Neural cell (in vitro differentiated cells): ENCODE results near the gene MARS1. TPM values are rescaled to one million over a fixed set of nuclear protein-coding genes. Genes with fewer than 3 reads are reported as not detected.

ENCODE experiments used
- H2AFZ ChIP-seq: fragments of 200-600, 300-800 bp; sonication (generic), shearing (Covaris generic); 2 replicates; pipeline ENCODE4 v1.6.0; 2014; ENCODE audit warnings: low read depth, mild to moderate bottlenecking, antibody characterized with exemption, low read length, moderate library complexity
- H3F3A ChIP-seq: fragments of 200-600 bp; shearing (Covaris generic); 2 replicates; pipeline ENCODE4 v1.6.1; 2016; ENCODE audit warnings: mild to moderate bottlenecking, moderate library complexity, mixed read lengths, antibody characterized with exemption, low read length; ENCODE audit not compliant: insufficient read depth, poor library complexity, severe bottlenecking
- H3K27ac ChIP-seq: fragments of 200-600, 300-800 bp; sonication (generic), shearing (Covaris generic); 2 replicates; pipeline ENCODE4 v1.5.1; 2014; ENCODE audit warnings: mild to moderate bottlenecking, low read length, moderate library complexity
- H3K27me3 ChIP-seq: fragments of 300-800, 200-600 bp; sonication (generic), shearing (Covaris generic); 2 replicates; pipeline ENCODE4 v1.6.0; 2014; ENCODE audit warnings: mild to moderate bottlenecking, low read depth, low read length, moderate library complexity; ENCODE audit not compliant: insufficient read depth
- H3K36me3 ChIP-seq: fragments of 300-800, 200-600 bp; sonication (generic), shearing (Covaris generic); 2 replicates; pipeline ENCODE4 v1.5.1; 2014; ENCODE audit warnings: mild to moderate bottlenecking, antibody characterized with exemption, low read length, moderate library complexity; ENCODE audit not compliant: insufficient read depth
- H3K4me2 ChIP-seq: fragments of 300-800, 200-600 bp; sonication (generic), shearing (Covaris generic); 2 replicates; pipeline ENCODE4 v1.6.0; 2014; ENCODE audit warnings: mild to moderate bottlenecking, low read length
- H3K4me3 ChIP-seq: fragments of 300-800, 200-600 bp; sonication (generic), shearing (Covaris generic); 2 replicates; pipeline ENCODE4 v1.5.1; 2014; ENCODE audit warnings: mild to moderate bottlenecking, low read length, moderate library complexity
- H3K79me2 ChIP-seq: fragments of 200-600 bp; shearing (Covaris generic); replicated peaks from 2 replicates; pipeline ENCODE4 v1.6.0; 2014; ENCODE audit warnings: mild to moderate bottlenecking, low read length, moderate library complexity; ENCODE audit not compliant: insufficient read depth
- H3K9ac ChIP-seq: fragments of 300-800, 200-600 bp; sonication (generic), shearing (Covaris generic); 2 replicates; pipeline ENCODE4 v1.6.1; 2016; ENCODE audit warnings: mild to moderate bottlenecking, low read length, mixed read lengths
- H3K9me2 ChIP-seq: fragments of 200-600 bp; shearing (Covaris generic); 2 replicates; pipeline ENCODE4 v1.6.1; 2016; ENCODE audit warnings: mild to moderate bottlenecking, low read length, mixed read lengths; ENCODE audit not compliant: insufficient read depth
- H3K9me3 ChIP-seq: fragments of 200-600, 300-800 bp; sonication (generic), shearing (Covaris generic); 2 replicates; pipeline ENCODE4 v1.6.1; 2016; ENCODE audit warnings: mild to moderate bottlenecking, mixed run types, low read length, moderate library complexity, mixed read lengths
- H4K20me1 ChIP-seq: fragments of 200-600 bp; shearing (Covaris generic); 2 replicates; pipeline ENCODE4 v1.6.1; 2016; ENCODE audit warnings: mild to moderate bottlenecking, mixed run types; ENCODE audit not compliant: insufficient read depth
- EP300 ChIP-seq: fragments of 450-650 bp; conservative IDR thresholded peaks from 2 replicates; pipeline ENCODE4 v1.6.1; 2014; ENCODE audit warnings: antibody characterized with exemption, mild to moderate bottlenecking, moderate library complexity; ENCODE audit not compliant: poor library complexity, severe bottlenecking
- EZH2 ChIP-seq: fragments of 200-600, 300-800 bp; shearing (Covaris generic), sonication (generic); IDR thresholded peaks from 2 replicates; pipeline ENCODE4 v1.6.1; 2014; ENCODE audit warnings: antibody characterized with exemption, low read length, borderline replicate concordance, mild to moderate bottlenecking; ENCODE audit not compliant: insufficient read depth, poor library complexity, severe bottlenecking
- MXI1 ChIP-seq: fragments of 450-650 bp; conservative IDR thresholded peaks from 2 replicates; pipeline ENCODE4 v1.6.1; 2014; ENCODE audit warnings: antibody characterized with exemption, mild to moderate bottlenecking; ENCODE audit not compliant: poor library complexity, severe bottlenecking
- POLR2AphosphoS5 ChIP-seq: IDR thresholded peaks from 2 replicates; pipeline ENCODE4 v1.6.1; 2012
- SMC3 ChIP-seq: fragments of 450-650 bp; conservative IDR thresholded peaks from 2 replicates; pipeline ENCODE4 v1.6.1; 2014; ENCODE audit warnings: antibody characterized with exemption, mild to moderate bottlenecking, moderate library complexity; ENCODE audit not compliant: poor library complexity
- TAF1 ChIP-seq: IDR thresholded peaks from 2 replicates; pipeline ENCODE4 v1.6.1; 2012; ENCODE audit warnings: low read depth
- polyA plus RNA-seq: library from polyadenylated mRNA; depleted of rRNA; stranded (reverse); fragments of >200 nt; gene quantifications from 2 replicates; pipeline ENCODE4 v1.2.3, GENCODE V29; 2014
- small RNA-seq, 3 experiments: library from RNA; depleted of rRNA; stranded (forward); fragments of <200 nt; gene quantifications; one replicate each; pipeline ENCODE3, GENCODE V24; 2012
- TF ChIP-seq, protein P1 (sequence below): IDR thresholded peaks from 2 replicates; pipeline ENCODE4 v1.6.1; 2012; ENCODE audit warnings: borderline replicate concordance

The MARS1 gene
- polyA plus RNA-seq, 1 donor from 2014 or later: 321 TPM

DNA sequence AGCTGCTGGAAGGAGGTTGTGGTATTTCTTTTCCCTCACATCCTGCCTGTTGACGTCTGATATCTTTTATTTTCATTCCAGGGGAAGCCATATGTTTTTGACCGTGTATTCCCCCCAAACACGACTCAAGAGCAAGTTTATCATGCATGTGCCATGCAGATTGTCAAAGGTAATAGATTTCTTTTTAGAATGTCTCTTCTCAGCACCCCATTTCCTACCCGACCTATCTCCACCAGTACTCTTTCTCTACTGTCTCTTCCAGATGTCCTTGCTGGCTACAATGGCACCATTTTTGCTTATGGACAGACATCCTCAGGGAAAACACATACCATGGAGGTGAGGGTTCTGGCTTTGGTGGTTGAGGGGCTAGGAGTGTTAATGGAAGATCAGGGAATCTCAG, 75.5 kb downstream of the MARS1 start:
- H3K4me2 ChIP-seq: no peak overlapping the region

GRCh38 chr12:57564178-57564740, 76.4 kb downstream of the MARS1 start:
- no peaks in the 10 kb centered on the region for H3K27me3 ChIP-seq
- no peak overlapping the region for H3K4me3 ChIP-seq
- TF ChIP-seq EP300: no peak
- no peak for TF ChIP-seq MXI1
- TF ChIP-seq EZH2: no peak
- TF ChIP-seq, protein P1, sequence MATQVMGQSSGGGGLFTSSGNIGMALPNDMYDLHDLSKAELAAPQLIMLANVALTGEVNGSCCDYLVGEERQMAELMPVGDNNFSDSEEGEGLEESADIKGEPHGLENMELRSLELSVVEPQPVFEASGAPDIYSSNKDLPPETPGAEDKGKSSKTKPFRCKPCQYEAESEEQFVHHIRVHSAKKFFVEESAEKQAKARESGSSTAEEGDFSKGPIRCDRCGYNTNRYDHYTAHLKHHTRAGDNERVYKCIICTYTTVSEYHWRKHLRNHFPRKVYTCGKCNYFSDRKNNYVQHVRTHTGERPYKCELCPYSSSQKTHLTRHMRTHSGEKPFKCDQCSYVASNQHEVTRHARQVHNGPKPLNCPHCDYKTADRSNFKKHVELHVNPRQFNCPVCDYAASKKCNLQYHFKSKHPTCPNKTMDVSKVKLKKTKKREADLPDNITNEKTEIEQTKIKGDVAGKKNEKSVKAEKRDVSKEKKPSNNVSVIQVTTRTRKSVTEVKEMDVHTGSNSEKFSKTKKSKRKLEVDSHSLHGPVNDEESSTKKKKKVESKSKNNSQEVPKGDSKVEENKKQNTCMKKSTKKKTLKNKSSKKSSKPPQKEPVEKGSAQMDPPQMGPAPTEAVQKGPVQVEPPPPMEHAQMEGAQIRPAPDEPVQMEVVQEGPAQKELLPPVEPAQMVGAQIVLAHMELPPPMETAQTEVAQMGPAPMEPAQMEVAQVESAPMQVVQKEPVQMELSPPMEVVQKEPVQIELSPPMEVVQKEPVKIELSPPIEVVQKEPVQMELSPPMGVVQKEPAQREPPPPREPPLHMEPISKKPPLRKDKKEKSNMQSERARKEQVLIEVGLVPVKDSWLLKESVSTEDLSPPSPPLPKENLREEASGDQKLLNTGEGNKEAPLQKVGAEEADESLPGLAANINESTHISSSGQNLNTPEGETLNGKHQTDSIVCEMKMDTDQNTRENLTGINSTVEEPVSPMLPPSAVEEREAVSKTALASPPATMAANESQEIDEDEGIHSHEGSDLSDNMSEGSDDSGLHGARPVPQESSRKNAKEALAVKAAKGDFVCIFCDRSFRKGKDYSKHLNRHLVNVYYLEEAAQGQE: no peak
- TF ChIP-seq POLR2AphosphoS5: no peak
- no peak for TF ChIP-seq SMC3
- peaks cover 16% of the 10 kb centered on the region for H3K79me2 ChIP-seq
- H3K36me3 ChIP-seq: peaks cover 7% of the 10 kb centered on the region
- H3K4me2 ChIP-seq: no peak overlapping the region
- no peaks in the 10 kb centered on the region for H4K20me1 ChIP-seq
- no peaks in the 10 kb centered on the region for H3F3A ChIP-seq
- no peaks in the 10 kb centered on the region for H3K9me3 ChIP-seq
- no peak overlapping the region for H3K27ac ChIP-seq
- no peaks in the 10 kb centered on the region for H3K9me2 ChIP-seq
- no peak overlapping the region for H2AFZ ChIP-seq
- H3K9ac ChIP-seq: no peak overlapping the region

More for the DNA sequence above, 75.5 kb downstream of the MARS1 start:
- peaks cover 24% of the 10 kb centered on the region for H3K79me2 ChIP-seq
- H3K9me3 ChIP-seq: no peaks in the 10 kb centered on the region
- H3K27me3 ChIP-seq: no peaks in the 10 kb centered on the region
- no peak overlapping the region for H2AFZ ChIP-seq
- H3K9ac ChIP-seq: no peak overlapping the region
- no peaks in the 10 kb centered on the region for H3K9me2 ChIP-seq
- H4K20me1 ChIP-seq: no peaks in the 10 kb centered on the region
- TF ChIP-seq POLR2AphosphoS5 (no peak), TAF1 (no peak)
- H3F3A ChIP-seq: no peaks in the 10 kb centered on the region
- H3K36me3 ChIP-seq: peaks cover 7% of the 10 kb centered on the region
- H3K27ac ChIP-seq: no peak overlapping the region
- no peak overlapping the region for H3K4me3 ChIP-seq

Small RNA genes within 50 kb of the gene (small RNA-seq; reads per million reads assigned to genes)
- 0 to 0.07 (median 0) reads per million in 3 experiments for gene MIR616

Other genes starting within 250 kb of the MARS1 start
- gene STAC3, start 236.9 kb upstream of the MARS1 start, polyA plus RNA-seq: 1.3 and 2.9 TPM in 2 replicates
- gene R3HDM2, start 57.0 kb upstream of the MARS1 start, polyA plus RNA-seq: 11.1 and 13.7 TPM in 2 replicates
- not detected in 2 replicates for gene INHBC, start 53.3 kb upstream of the MARS1 start, polyA plus RNA-seq
- 0.30 and 2.3 TPM in 2 replicates for gene INHBE, start 32.8 kb upstream of the MARS1 start, polyA plus RNA-seq
- 4.2 TPM in 1 of 2 replicates, not detected in the other for gene GLI1, start 28.3 kb upstream of the MARS1 start, polyA plus RNA-seq
- gene ARHGAP9, start 8.2 kb upstream of the MARS1 start, polyA plus RNA-seq: not detected in 2 replicates
- 24.0 and 25.8 TPM in 2 replicates for gene DDIT3, start 32.4 kb downstream of the MARS1 start, polyA plus RNA-seq
- 2.1 and 6.2 TPM in 2 replicates for gene MBD6, start 34.8 kb downstream of the MARS1 start, polyA plus RNA-seq
- 351 and 369 TPM in 2 replicates for gene DCTN2, start 59.1 kb downstream of the MARS1 start, polyA plus RNA-seq
- gene KIF5A, start 62.0 kb downstream of the MARS1 start, polyA plus RNA-seq: 58.8 and 67.5 TPM in 2 replicates
- 22.1 and 31.0 TPM in 2 replicates for gene PIP4K2C, start 103.1 kb downstream of the MARS1 start, polyA plus RNA-seq
- 141 and 163 TPM in 2 replicates for gene DTX3, start 116.8 kb downstream of the MARS1 start, polyA plus RNA-seq
- gene ARHGEF25, start 123.4 kb downstream of the MARS1 start, polyA plus RNA-seq: 12.9 and 18.8 TPM in 2 replicates
- 99.9 and 152 TPM in 2 replicates for gene B4GALNT1, start 145.1 kb downstream of the MARS1 start, polyA plus RNA-seq
- 223 and 248 TPM in 2 replicates for gene OS9, start 206.1 kb downstream of the MARS1 start, polyA plus RNA-seq